NCI-H748 treated with DMSO at 0.1 percent for 48 hours (cell line): Measurements from ENCODE around the gene DIPK2A.

Experiments
- DNase-seq: peaks from one replicate; lab custom pipeline; 2025; lab: John Stamatoyannopoulos, UW

DIPK2A gene

GRCh38 chr3:143974271-143975238 lies 2.9 kb downstream of the DIPK2A start:
- peak; percentile 15 for DNase-seq

- DNase-seq: peak; percentile 18
Measured at GRCh38 chr3:143975554-143976152, 4.0 kb downstream of the DIPK2A start.

- no peak for DNase-seq
Measured at GRCh38 chr3:143977341-143978262, 6.0 kb downstream of the DIPK2A start.

GRCh38 chr3:143978263-143978631 lies 6.6 kb downstream of the DIPK2A start:
- no peak for DNase-seq

- DNase-seq: no peak
Measured at GRCh38 chr3:143979041-143979440, 7.4 kb downstream of the DIPK2A start.

GRCh38 chr3:143979813-143980212 lies 8.2 kb downstream of the DIPK2A start:
- no peak for DNase-seq

GRCh38 chr3:143988306-143988705 lies 16.7 kb downstream of the DIPK2A start:
- DNase-seq: no peak

- DNase-seq: no peak
Measured at GRCh38 chr3:143989461-143989860, 17.8 kb downstream of the DIPK2A start.

- DNase-seq: no peak
Measured at GRCh38 chr3:143991713-143992112, 20.1 kb downstream of the DIPK2A start.

GRCh38 chr3:143998266-143998665 lies 26.6 kb downstream of the DIPK2A start:
- DNase-seq: no peak

- no peak for DNase-seq
Measured at GRCh38 chr3:144003051-144003450, 31.4 kb downstream of the DIPK2A start.

GRCh38 chr3:144010371-144010770 lies 38.7 kb downstream of the DIPK2A start:
- DNase-seq: no peak

GRCh38 chr3:144011251-144011799 lies 39.7 kb downstream of the DIPK2A start:
- no peak for DNase-seq

- no peak for DNase-seq
Measured at GRCh38 chr3:144015133-144015532, 43.5 kb downstream of the DIPK2A start.

GRCh38 chr3:144018776-144019175 lies 47.2 kb downstream of the DIPK2A start:
- no peak for DNase-seq
